HUES64 (cell line): ENCODE measurements around the gene DMD.

ENCODE experiments used
- H3K27ac ChIP-seq: 2 replicates; pipeline ENCODE4 v1.7.0; 2013; ENCODE audit warnings: low read depth, low read length, inconsistent platforms
- H3K27me3 ChIP-seq: 2 replicates; pipeline ENCODE4 v1.6.1; 2013; ENCODE audit warnings: mild to moderate bottlenecking, low read length; ENCODE audit not compliant: insufficient read depth
- H3K36me3 ChIP-seq: 2 replicates; pipeline ENCODE4 v1.6.1; 2013; ENCODE audit warnings: mild to moderate bottlenecking, low read length; ENCODE audit not compliant: insufficient read depth
- H3K4me1 ChIP-seq: 2 replicates; pipeline ENCODE4 v1.6.1; 2013; ENCODE audit warnings: mild to moderate bottlenecking, low read length, moderate library complexity; ENCODE audit not compliant: insufficient read depth
- H3K4me3 ChIP-seq: 2 replicates; pipeline ENCODE4 v1.5.1; 2013; ENCODE audit warnings: mild to moderate bottlenecking, low read length, moderate library complexity
- H3K9ac ChIP-seq: 2 replicates; pipeline ENCODE4 v1.6.1; 2013; ENCODE audit warnings: mild to moderate bottlenecking, low read depth, low read length
- H3K9me3 ChIP-seq: 2 replicates; pipeline ENCODE4 v1.6.1; 2013; ENCODE audit warnings: low read depth, low read length; ENCODE audit not compliant: insufficient read depth
- WGBS: fragments of 150-250, 120-280 bp; methylation state at CpG from one replicate; pipeline ENCODE4 v1.1.7; 2013; ENCODE audit warnings: missing lambda C conversion rate; 5-methylcytosine and 5-hydroxymethylcytosine counted together

The DMD gene

DNA sequence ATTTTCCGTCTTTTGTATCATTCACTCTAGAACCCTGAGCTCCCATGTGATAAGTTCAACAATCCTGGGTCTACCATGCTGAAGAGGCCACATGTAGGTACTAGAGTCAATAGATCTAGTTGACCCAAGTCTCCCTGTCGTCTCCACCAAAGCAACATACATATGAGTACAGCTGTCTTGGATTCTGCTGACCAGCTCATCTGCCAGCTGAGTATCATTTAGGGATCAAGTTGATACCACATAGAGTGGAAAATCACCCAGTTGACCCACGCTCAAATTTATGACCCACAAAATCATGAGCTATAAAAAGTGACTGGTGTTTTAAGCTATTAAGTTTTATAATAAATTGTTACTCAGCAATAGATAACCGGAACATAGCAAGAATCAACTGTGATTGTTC is 61.8 kb downstream of the DMD start:
- 100% methylated on average over 2 of the region's 4 CpGs for WGBS
- no peaks in the 10 kb centered on the region for H3K9me3 ChIP-seq
- H3K9ac ChIP-seq: no peak overlapping the region
- H3K27me3 ChIP-seq: no peaks in the 10 kb centered on the region
- no peak overlapping the region for H3K4me3 ChIP-seq
- H3K27ac ChIP-seq: no peak overlapping the region
- H3K4me1 ChIP-seq: no peaks in the 10 kb centered on the region
- H3K36me3 ChIP-seq: no peaks in the 10 kb centered on the region

GRCh38 chrX:33149085-33149484 is 62.3 kb downstream of the DMD start:
- Histone ChIP-seq H3K36me3 (no peaks in the 10 kb centered on the region), H3K4me3 (no peak overlapping the region), H3K27ac (no peak overlapping the region), H3K9me3 (no peaks in the 10 kb centered on the region), H3K4me1 (no peaks in the 10 kb centered on the region), H3K9ac (no peak overlapping the region), H3K27me3 (no peaks in the 10 kb centered on the region)
- WGBS: 96% methylated on average over 5 of the region's 5 CpGs

DNA sequence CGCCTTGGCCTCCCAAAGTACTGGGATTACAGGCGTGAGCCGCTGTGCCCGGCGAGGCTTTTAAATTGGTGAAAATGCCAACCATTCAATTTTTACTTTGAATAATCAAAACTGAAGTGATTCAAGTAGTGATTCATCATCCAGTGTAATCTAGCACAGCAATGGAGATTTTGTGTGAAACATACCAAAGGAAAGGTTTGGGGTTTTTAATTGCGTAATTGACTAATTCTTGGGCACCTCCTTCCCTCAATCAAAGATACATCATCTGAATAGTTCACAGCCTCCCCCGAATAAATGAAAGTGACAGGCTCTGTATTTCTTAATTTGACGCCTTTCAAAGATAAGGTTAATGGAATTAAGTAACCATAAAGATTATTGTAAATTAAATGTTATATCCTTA is 69.0 kb downstream of the DMD start:
- Histone ChIP-seq H3K4me1 (no peaks in the 10 kb centered on the region), H3K4me3 (no peak overlapping the region), H3K36me3 (no peaks in the 10 kb centered on the region), H3K9me3 (no peaks in the 10 kb centered on the region), H3K27ac (no peak overlapping the region), H3K27me3 (no peaks in the 10 kb centered on the region), H3K9ac (no peak overlapping the region)
- whole genome bisulfite sequencing: 97% methylated on average over 5 of the region's 8 CpGs

DNA sequence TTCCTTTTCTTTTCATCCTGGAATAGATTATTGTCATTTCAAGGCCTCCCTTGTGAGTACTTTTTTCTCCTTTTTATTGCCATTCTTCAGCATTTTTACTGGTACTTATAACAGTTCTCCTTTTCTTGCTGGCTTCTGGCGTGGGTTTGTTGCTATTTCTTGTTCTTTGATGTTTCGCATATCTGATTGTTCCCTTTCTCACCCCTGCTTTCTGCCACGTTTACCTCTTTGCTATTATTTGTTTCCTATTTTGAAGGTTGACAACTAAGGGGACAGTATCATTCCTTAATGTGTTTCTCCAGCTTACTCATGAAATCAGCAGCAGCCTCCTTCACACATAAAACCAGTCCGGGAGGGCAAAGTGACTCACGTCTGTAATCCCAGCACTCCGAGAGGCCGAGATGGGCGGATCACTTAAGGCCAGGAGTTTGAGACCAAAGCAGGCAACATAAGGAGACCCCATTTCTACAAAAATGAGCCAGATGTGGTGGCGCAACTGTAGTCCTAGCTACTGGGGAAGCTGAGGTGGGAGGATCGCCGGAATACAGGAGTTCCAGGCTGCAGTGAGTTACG is 72.6 kb downstream of the DMD start:
- Histone ChIP-seq H3K27ac (no peak overlapping the region), H3K36me3 (no peaks in the 10 kb centered on the region), H3K27me3 (no peaks in the 10 kb centered on the region), H3K4me1 (no peaks in the 10 kb centered on the region), H3K9ac (no peak overlapping the region), H3K4me3 (no peak overlapping the region), H3K9me3 (no peaks in the 10 kb centered on the region)
- WGBS: 79% methylated on average over 9 of the region's 12 CpGs

- Histone ChIP-seq H3K27ac (no peak overlapping the region), H3K9me3 (no peaks in the 10 kb centered on the region), H3K36me3 (no peaks in the 10 kb centered on the region), H3K9ac (no peak overlapping the region), H3K4me1 (peaks cover 8% of the 10 kb centered on the region; the same call in 1 of the 2 replicates), H3K27me3 (no peaks in the 10 kb centered on the region), H3K4me3 (no peak overlapping the region)
- 89% methylated on average over 4 of the region's 4 CpGs for WGBS
Measured at GRCh38 chrX:33134164-33134563, 77.2 kb downstream of the DMD start.

DNA sequence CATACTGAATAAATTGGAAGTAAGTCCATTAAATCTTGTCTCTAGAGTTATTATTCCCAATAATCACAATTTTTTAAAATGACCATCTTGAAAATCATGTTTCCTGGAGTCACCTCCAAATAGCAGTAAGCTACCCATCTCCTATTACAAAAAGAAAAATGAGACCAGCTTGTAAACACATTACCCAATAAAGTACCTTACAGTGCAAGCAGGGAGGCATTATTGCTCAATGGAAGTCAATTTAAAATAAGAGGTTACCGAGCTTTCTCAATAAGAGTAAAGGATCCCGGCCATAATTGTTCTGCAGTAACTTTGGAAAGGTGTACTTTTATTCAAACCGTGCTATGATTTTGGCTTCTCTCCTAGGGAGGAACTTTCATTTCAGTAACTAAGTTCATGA is 78.0 kb downstream of the DMD start:
- Histone ChIP-seq H3K4me1 (peaks cover 16% of the 10 kb centered on the region; the same call in 1 of the 2 replicates), H3K27ac (no peak overlapping the region), H3K4me3 (no peak overlapping the region), H3K36me3 (no peaks in the 10 kb centered on the region), H3K27me3 (no peaks in the 10 kb centered on the region), H3K9ac (no peak overlapping the region), H3K9me3 (no peaks in the 10 kb centered on the region)
- WGBS: 98% methylated on average over 3 of the region's 3 CpGs

DNA sequence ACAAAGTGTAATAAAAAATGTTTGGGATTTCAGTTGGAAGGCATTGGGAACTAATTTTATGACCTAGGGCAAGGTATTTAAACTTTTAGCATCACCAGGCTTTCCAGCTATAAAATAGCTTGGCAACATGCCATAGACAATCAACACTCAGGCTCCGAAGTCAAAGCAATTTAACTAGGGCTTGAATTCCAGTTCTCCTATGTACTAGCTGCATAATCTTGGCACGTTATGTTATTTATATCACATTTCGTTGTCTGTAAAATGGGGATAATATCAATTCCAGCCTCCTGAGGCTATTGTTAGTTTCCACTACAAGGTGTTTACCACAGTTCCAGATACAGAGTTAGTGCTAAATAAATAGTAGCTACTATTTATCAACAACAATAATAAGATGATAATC is 78.8 kb downstream of the DMD start:
- 98% methylated on average over 2 of the region's 3 CpGs for WGBS
- H3K9me3 ChIP-seq: no peaks in the 10 kb centered on the region
- no peak overlapping the region for H3K27ac ChIP-seq
- peaks cover 22% of the 10 kb centered on the region for H3K4me1 ChIP-seq
- no peaks in the 10 kb centered on the region for H3K36me3 ChIP-seq
- H3K27me3 ChIP-seq: no peaks in the 10 kb centered on the region
- H3K4me3 ChIP-seq: no peak overlapping the region
- no peak overlapping the region for H3K9ac ChIP-seq

DNA sequence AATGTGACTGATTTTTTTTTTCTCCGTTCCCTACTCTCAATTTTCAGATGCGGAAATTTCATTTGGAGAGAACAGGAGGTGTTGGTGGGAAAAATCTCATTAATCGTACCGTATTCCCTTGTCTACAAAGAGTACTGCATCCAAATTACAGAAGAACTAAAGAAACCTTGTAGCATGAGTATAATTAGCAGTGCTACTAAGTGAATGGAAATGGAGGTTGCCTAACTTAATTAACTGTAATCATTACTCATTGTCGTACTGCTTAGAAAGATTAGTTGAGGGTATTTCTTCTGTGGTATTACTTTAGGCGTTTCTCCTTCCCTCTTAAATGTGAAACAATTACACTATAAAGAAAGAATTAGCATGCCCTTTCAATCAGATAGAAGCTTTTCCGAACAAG is 81.7 kb downstream of the DMD start:
- Histone ChIP-seq H3K9me3 (no peaks in the 10 kb centered on the region), H3K4me1 (peaks cover 27% of the 10 kb centered on the region), H3K27me3 (no peaks in the 10 kb centered on the region), H3K9ac (no peak overlapping the region), H3K4me3 (no peak overlapping the region), H3K36me3 (no peaks in the 10 kb centered on the region), H3K27ac (no peak overlapping the region)
- 94% methylated on average over 1 of the region's 7 CpGs for WGBS

DNA sequence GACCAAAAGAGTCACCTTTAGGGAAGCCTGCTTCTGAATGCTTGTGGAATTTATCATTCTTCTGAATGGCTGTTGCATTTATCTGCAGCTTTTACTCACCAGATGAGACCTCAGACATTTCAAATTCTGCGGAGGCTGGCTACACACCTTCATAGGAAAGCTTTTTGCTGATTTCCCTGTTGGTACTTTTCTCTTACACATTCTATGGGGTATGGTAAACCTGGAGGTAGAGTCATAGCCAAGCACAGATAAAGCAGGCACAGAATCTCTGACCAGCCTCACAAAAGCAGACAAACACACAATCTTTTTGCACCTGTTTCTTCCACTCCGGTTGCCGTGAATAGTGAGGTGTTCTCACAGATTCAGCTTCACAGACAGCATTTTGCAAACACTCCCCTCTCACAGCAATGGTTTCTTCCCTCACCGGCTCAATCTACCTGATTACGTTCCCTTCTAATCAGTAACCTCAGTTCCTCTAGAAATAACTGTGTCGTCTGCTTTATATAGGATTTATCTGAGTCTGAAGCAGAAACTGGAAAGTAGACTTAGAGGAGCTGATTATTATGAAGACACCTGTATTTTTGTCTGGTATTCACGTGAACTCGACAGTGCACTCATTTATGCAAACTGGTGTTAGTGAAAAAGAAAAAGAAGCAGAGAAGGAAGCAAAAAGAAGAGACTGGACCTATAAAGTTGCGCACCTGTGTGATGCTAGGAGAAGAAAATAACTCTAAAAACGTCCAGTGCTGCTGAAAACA is 83.1 kb downstream of the DMD start:
- Histone ChIP-seq H3K4me1 (peaks cover 27% of the 10 kb centered on the region), H3K9ac (no peak overlapping the region), H3K36me3 (no peaks in the 10 kb centered on the region), H3K27me3 (no peaks in the 10 kb centered on the region), H3K27ac (no peak overlapping the region), H3K9me3 (no peaks in the 10 kb centered on the region), H3K4me3 (no peak overlapping the region)
- 80% methylated on average over 10 of the region's 10 CpGs for WGBS

DNA sequence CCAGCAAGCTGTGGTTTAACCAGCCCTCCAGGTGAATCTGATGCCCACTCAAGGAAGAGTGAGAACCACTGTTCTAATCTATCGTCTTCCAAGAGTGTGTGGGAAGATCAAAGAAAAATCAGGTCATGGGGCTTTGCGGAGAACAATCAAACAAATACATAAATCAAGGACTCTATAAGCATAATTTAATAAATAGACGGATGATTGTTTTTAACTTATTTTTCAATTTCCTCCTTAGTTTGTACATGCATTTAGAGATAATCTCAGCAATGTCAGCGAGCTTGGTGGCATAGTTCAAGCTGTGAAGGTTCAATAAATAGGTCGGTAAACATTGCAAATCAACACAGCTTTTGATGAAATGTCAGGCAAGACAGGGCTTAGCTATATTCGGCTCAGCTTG is 84.9 kb downstream of the DMD start:
- no peaks in the 10 kb centered on the region for H3K9me3 ChIP-seq
- H3K9ac ChIP-seq: no peak overlapping the region
- H3K36me3 ChIP-seq: no peaks in the 10 kb centered on the region
- no peak overlapping the region for H3K4me3 ChIP-seq
- H3K27me3 ChIP-seq: no peaks in the 10 kb centered on the region
- peaks cover 27% of the 10 kb centered on the region for H3K4me1 ChIP-seq
- WGBS: 61% methylated on average over 3 of the region's 6 CpGs
- no peak overlapping the region for H3K27ac ChIP-seq

- WGBS: 56% methylated on average over 3 of the region's 3 CpGs
- Histone ChIP-seq H3K4me3 (no peak overlapping the region), H3K27ac (no peak overlapping the region), H3K9me3 (no peaks in the 10 kb centered on the region), H3K36me3 (no peaks in the 10 kb centered on the region), H3K4me1 (peaks cover 16% of the 10 kb centered on the region), H3K9ac (no peak overlapping the region), H3K27me3 (no peaks in the 10 kb centered on the region)
Measured at GRCh38 chrX:33109858-33110257, 101.5 kb downstream of the DMD start.
